Spleen (tissue), 11 donors: ENCODE results near the gene ADCY1. TPM values are rescaled to one million over a fixed set of nuclear protein-coding genes. Genes with fewer than 3 reads are reported as not detected.

Experiments
- DNase-seq: peaks from one replicate; pipeline ENCODE4 v3.0.0-alpha.2; 2020
- H3K27ac ChIP-seq, 8 donors: fragments of 200-600 bp; sonication (generic) in 7 of 8; 1 replicate in 4 of 8; 2 replicates in 4 of 8; pipeline versions ENCODE4 v1.5.0 to v1.8.0; 2016 to 2021; ENCODE audit warnings: inconsistent platforms in 4 of 8, mild to moderate bottlenecking in 4 of 8, moderate library complexity in 1 of 8
- H3K27me3 ChIP-seq, 7 donors: fragments of 200-600 bp; sonication (generic) in 6 of 7; replicated peaks in 1 of 7; 1 replicate in 4 of 7; 2 replicates in 3 of 7; pipeline versions ENCODE4 v1.5.0 to v1.8.0; 2016 to 2021; ENCODE audit warnings: inconsistent platforms in 3 of 7, mild to moderate bottlenecking in 1 of 7
- H3K36me3 ChIP-seq, 6 donors: fragments of 200-600 bp; sonication (generic) in 5 of 6; 1 replicate in 4 of 6; 2 replicates in 2 of 6; pipeline versions ENCODE4 v1.5.0 to v1.8.0; 2016 to 2021; ENCODE audit warnings: inconsistent platforms in 2 of 6
- H3K4me1 ChIP-seq, 6 donors: fragments of 200-600 bp; sonication (generic) in 5 of 6; 1 replicate in 3 of 6; 2 replicates in 3 of 6; pipeline versions ENCODE4 v1.5.0 to v1.8.0; 2016 to 2021; ENCODE audit warnings: inconsistent platforms in 3 of 6
- H3K4me3 ChIP-seq, 8 donors: fragments of 200-600 bp; sonication (generic) in 7 of 8; 1 replicate in 4 of 8; 2 replicates in 4 of 8; pipeline versions ENCODE4 v1.5.0 to v1.8.0; 2016 to 2021; ENCODE audit warnings: inconsistent platforms in 4 of 8, mild to moderate bottlenecking in 4 of 8, moderate library complexity in 2 of 8
- H3K9me3 ChIP-seq, 8 donors: fragments of 200-600 bp; sonication (generic) in 7 of 8; 1 replicate in 4 of 8; 2 replicates in 4 of 8; pipeline versions ENCODE4 v1.5.0 to v1.8.0; 2016 to 2021; ENCODE audit warnings: inconsistent platforms in 4 of 8
- POLR2A ChIP-seq, 3 donors: fragments of 450-650 bp; IDR thresholded peaks; one replicate each; pipeline ENCODE4 v1.5.1; 2017; ENCODE audit warnings: antibody characterized with exemption in 3 of 3, mild to moderate bottlenecking in 1 of 3
- POLR2AphosphoS5 ChIP-seq, 3 donors: sonication (generic); formaldehyde crosslinking; IDR thresholded peaks; one replicate each; pipeline ENCODE4 v1.5.1; 2017; ENCODE audit warnings: antibody characterized with exemption in 3 of 3
- WGBS, 5 donors: extraction: QIAGEN DNeasy Blood & Tissue Kit in 3 of 5; methylation state at CpG; one replicate each; pipeline versions ENCODE4 v1.1.5 to v1.1.7; 2013 to 2018; 5-methylcytosine and 5-hydroxymethylcytosine counted together
- intact Hi-C: fragments of 100-400 bp; cut with DNase I; formaldehyde crosslinking; loops from one replicate; pipeline ENCODE4 v1.15.0; 2023; ENCODE audit warnings: low total_unique reads
- polyA plus RNA-seq, 3 donors: library from polyadenylated mRNA; stranded (reverse); fragments of 200-250 nt; gene quantifications; one replicate each; pipeline ENCODE4 v1.2.1, GENCODE V29; 2013
- total RNA-seq, 7 donors: library from RNA; depleted of rRNA in 3 of 7; stranded (reverse); fragments of >200 nt in 3 of 7; fragmentation: NEBNext Ultra II Directional in 4 of 7; extraction: Animal tissue kit (Norgen Biotek cat#: 25700) in 4 of 7; gene quantifications; one replicate each; pipeline versions ENCODE4 v1.1.0 to v1.2.1, GENCODE V29; 2016 to 2021
- TF ChIP-seq, protein P1 (sequence below), 11 experiments: fragments of 200-600 bp in 7 of 11; fragments of 450-650 bp in 4 of 11; sonication (generic) in 4 of 11; IDR thresholded peaks in 8 of 11; conservative IDR thresholded peaks in 3 of 11; 1 replicate in 7 of 11; 2 replicates in 4 of 11; pipeline versions ENCODE4 v1.4.0 to v1.8.0; 2016 to 2021; ENCODE audit warnings: antibody characterized with exemption in 11 of 11, inconsistent platforms in 4 of 11, mild to moderate bottlenecking in 1 of 11
- donor health status: healthy with polysubstance abuse.
- donor health status: DM: no; HTN: no; CAD: no; lungs with moderate emphysema.
- donor health status: DM: no; HTN: no; CAD: no.
- donor health status: Bipolar disorder and iron deficiency.
- donor health status: healthy.
- donor health status: DM: no; HTN: no; CAD: no.
- donor health status: DM: yes; HTN: yes; CAD: no.

ADCY1 gene
- total and polyA plus RNA-seq, 10 donors, result 0.05 to 6.6 (median 1.8) TPM

- peak; percentile 74 for DNase-seq
- intact Hi-C loops, result no loop called here
- Histone ChIP-seq H3K36me3 (no peaks in the 10 kb centered on the region), H3K4me1 (peaks cover 0 to 5% (median 0%) of the 10 kb centered on the region in 6 donors), H3K9me3 (no peaks in the 10 kb centered on the region), H3K4me3 (no peak overlapping the region), H3K27me3 (no peaks in the 10 kb centered on the region), H3K27ac (no peak overlapping the region)
- no peak for TF ChIP-seq POLR2A (IDR thresholded peaks at IDR 0.05)
- 87 to 92% (median 89%) methylated on average over 15 to 23 of the region's 23 CpGs for WGBS, 5 donors
Measured at GRCh38 chr7:45713669-45714520, 139.7 kb downstream of the ADCY1 start.

DNA sequence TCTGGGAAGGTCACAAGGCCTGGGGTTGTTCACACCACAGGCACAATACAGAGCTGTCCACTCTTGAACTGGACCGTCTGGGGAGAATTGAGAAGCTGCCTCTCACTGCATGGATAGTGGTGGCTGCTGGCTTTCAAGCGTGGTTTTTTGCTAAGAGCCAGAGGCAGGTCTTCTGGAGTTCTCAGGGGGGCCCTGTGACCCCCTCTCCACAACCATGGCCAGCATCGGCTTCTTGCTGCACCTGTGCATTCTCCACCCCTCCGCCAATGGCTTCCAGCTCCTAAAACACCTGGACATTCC lies 140.3 kb downstream of the ADCY1 start:
- Histone ChIP-seq H3K36me3 (no peaks in the 10 kb centered on the region), H3K27ac (no peak overlapping the region), H3K9me3 (no peaks in the 10 kb centered on the region), H3K4me1 (peaks cover 0 to 5% (median 0%) of the 10 kb centered on the region in 6 donors), H3K27me3 (no peaks in the 10 kb centered on the region), H3K4me3 (no peak overlapping the region)
- 65 to 89% (median 67%) methylated on average over 2 to 4 of the region's 4 CpGs for WGBS, 5 donors
- TF ChIP-seq POLR2AphosphoS5 (IDR thresholded peaks at IDR 0.05), result no peak
- TF ChIP-seq, protein P1, sequence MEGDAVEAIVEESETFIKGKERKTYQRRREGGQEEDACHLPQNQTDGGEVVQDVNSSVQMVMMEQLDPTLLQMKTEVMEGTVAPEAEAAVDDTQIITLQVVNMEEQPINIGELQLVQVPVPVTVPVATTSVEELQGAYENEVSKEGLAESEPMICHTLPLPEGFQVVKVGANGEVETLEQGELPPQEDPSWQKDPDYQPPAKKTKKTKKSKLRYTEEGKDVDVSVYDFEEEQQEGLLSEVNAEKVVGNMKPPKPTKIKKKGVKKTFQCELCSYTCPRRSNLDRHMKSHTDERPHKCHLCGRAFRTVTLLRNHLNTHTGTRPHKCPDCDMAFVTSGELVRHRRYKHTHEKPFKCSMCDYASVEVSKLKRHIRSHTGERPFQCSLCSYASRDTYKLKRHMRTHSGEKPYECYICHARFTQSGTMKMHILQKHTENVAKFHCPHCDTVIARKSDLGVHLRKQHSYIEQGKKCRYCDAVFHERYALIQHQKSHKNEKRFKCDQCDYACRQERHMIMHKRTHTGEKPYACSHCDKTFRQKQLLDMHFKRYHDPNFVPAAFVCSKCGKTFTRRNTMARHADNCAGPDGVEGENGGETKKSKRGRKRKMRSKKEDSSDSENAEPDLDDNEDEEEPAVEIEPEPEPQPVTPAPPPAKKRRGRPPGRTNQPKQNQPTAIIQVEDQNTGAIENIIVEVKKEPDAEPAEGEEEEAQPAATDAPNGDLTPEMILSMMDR (IDR thresholded peaks at IDR 0.05 in 8 of 11, conservative IDR thresholded peaks at IDR 0.05 in 3 of 11), result no peak
- no peak for TF ChIP-seq POLR2A (IDR thresholded peaks at IDR 0.05)
- no peak for DNase-seq
- intact Hi-C loops, result no loop called here

DNA sequence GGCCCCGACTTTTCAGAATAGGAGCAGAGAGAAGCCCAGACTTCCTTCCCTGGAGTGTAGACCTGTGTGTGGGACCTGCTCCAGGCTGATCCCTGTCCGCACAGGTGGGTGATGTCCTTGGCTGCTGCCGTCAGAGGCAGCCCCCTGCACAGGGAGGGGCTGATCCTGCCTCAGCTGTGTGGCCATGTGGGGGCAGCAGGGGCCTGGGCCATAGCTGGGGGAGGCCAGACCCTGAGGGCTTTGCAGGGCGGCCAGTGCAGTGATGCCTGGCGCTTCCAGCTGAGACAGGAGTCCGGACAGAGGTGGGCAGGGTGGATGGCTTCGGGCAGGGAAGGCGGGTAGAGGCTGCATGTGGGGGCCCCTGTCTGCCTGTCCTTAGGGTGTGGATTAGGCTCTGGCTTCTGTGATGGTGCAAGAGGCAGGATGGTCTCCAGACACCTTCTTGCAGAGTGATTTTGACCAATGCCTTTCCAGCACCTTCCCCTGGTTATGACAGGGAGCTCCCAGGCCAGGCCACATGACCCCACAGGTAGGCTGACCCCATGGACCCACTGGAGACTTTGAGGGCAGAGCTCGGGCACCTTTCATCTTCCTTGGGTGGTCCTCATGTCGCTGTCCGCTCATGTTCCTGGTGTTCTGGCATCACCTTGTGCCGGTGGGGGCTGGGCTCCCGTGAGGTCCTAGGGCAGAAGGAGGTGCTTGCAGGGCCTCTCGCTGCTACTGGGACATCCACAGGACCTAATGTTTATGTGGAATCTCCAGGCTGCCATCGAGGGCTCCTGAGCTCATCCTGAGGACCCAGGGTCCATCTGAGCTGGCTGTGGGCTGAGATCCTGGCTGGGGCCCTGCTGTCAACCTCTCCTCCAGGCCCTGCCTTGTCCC lies 141.5 kb downstream of the ADCY1 start:
- H3K9me3 ChIP-seq, result no peaks in the 10 kb centered on the region
- no peaks in the 10 kb centered on the region for H3K36me3 ChIP-seq
- intact Hi-C loops, result no loop called here
- WGBS, 5 donors, result 87 to 96% (median 91%) methylated on average over 15 of the region's 15 CpGs
- DNase-seq, result no peak
- H3K4me3 ChIP-seq, result no peak overlapping the region
- TF ChIP-seq POLR2A (IDR thresholded peaks at IDR 0.05) (no peak), POLR2AphosphoS5 (IDR thresholded peaks at IDR 0.05) (no peak)
- TF ChIP-seq, protein P1 (IDR thresholded peaks at IDR 0.05 in 8 of 11, conservative IDR thresholded peaks at IDR 0.05 in 3 of 11), result no peak
- no peak overlapping the region for H3K27ac ChIP-seq
- no peaks in the 10 kb centered on the region for H3K27me3 ChIP-seq
- peaks cover 0 to under 1% (median 0%) of the 10 kb centered on the region in 6 donors for H3K4me1 ChIP-seq

DNA sequence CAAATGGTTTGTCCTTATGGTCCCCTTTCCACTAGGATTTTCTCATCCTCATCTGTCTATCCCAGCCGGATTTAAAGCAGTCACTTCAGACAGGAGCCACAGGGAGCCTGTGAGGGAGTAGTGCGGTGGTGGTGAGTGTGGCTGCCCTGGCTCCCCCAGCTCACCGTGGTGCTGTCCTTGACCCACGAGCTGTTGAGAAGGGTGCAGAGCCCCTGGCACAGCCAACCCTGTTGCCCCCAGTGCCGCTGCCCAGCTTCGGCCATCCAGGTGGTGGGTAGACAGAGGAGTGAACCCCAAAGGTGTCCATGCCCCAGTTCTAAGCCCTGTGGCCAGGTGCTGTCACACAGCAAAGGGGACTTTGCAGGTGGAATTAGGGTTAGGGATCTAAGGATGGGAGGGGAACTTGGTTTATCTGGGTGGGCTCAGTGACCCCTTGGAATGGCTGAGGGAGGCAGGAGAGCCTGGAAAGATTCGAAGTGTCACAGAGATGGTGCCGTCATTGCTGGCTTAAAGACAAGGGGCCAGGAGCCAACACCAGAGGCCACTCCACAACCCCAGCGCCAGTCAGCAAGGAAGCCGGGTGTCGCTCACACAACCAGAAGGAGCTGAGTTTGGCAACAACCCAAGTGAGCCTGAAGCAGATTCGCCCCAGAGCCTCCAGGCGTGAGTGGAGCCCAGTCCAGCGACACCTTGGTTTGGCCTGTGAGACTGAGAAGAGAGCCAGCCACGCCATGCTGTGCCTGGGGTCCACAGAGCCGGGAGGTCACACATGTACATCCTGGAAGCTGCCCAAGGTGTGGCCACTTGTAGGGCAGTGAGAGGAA lies 142.4 kb downstream of the ADCY1 start:
- peak; percentile 68 for DNase-seq
- H3K4me3 ChIP-seq, result no peak overlapping the region
- intact Hi-C loops, result no loop called here

More for the DNA sequence above, 142.4 kb downstream of the ADCY1 start:
- H3K4me1 ChIP-seq, result no peaks in the 10 kb centered on the region
- 79 to 91% (median 84%) methylated on average over 11 to 16 of the region's 16 CpGs for WGBS, 5 donors
- H3K27me3 ChIP-seq, result no peaks in the 10 kb centered on the region
- H3K27ac ChIP-seq, result no peak overlapping the region
- no peaks in the 10 kb centered on the region for H3K36me3 ChIP-seq
- no peaks in the 10 kb centered on the region for H3K9me3 ChIP-seq
- TF ChIP-seq POLR2AphosphoS5 (IDR thresholded peaks at IDR 0.05) (no peak), POLR2A (IDR thresholded peaks at IDR 0.05) (no peak)
- TF ChIP-seq, protein P1 (IDR thresholded peaks at IDR 0.05 in 8 of 11, conservative IDR thresholded peaks at IDR 0.05 in 3 of 11), result no peak
